GM21526 (cell line): ENCODE results near the gene SCGB3A1.

Source experiments
- ATAC-seq: cut with Tn5 transposase; IDR thresholded peaks from one replicate; pipeline ENCODE4 v1.9.1; 2021; ENCODE audit warnings: moderate library complexity; ENCODE audit not compliant: unreplicated experiment, low FRiP score

The SCGB3A1 gene

DNA sequence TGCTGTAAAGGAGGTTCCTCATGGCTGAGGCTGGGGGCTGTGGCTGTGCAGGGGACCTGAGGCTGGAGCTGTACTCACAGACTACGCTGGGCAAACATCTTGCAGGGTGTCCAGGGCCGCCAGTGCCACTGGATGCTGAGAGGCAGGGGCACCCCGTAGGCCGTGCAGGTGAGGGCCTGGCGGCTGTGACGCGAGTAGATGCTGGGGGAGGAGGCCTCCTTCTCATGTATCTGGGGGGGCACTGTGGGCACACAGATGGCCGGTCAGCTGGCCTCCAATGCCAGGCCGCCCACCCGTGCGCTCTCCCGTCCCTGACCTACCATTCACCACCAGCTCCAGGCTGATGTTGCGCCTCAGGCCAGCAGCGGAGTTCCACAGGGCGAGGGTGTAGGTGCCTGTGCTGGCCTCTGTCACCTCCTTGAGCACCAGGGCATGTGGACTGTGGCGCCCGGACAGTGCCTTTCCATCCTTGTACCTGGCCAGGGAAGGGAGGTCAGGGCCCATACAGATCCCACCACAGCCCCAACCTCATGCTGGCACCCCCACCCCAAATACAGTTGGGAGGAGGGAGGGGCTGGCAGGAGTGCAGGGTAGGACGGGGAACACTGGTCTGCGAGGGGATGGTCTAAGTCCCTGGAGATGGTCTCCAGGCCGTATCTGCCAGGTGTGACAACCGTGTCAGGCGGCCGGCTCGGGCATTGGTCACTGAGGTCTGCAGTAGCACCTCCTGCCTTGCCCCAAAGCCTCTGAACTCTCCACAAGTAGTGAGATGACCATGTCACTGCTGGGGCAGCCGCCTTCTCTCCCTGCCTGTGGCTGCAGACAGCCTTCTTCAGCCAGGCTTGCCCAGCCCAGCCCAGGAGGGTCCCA, 34.7 kb upstream of the SCGB3A1 start:
- ATAC-seq, result no peak

DNA sequence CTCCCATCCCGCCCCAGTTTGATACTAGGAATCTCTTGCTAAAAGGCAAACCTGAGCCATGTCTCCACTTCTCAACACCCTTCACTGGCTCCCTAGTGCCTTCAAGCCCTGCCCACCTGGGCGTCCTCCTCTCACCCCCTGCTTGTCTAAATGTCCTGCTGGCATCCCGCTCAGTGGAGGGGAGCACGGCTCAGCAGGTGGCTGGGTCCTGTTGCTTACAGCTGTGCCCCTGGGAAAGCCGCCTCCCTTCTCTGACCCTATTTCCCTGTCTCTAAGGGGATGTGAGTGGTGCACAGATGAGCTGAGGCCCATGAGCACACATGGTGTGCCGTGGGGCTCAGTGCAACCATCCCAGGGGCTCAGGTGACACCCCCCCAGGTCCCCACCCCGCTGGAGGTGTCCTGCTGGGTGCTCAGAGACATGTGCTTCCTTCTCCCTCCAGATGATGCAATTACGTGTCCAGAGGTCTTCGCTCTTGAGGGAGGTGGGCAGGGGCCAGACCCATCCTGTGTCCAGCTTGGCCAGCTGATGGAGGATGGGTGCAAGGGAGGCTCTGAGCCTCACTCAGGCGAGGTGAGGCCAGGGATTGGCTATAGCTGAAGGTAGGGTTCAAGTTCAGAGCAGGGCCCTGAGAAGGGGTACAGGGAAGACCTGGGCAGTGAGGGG, 34.0 kb upstream of the SCGB3A1 start:
- ATAC-seq, result no peak

DNA sequence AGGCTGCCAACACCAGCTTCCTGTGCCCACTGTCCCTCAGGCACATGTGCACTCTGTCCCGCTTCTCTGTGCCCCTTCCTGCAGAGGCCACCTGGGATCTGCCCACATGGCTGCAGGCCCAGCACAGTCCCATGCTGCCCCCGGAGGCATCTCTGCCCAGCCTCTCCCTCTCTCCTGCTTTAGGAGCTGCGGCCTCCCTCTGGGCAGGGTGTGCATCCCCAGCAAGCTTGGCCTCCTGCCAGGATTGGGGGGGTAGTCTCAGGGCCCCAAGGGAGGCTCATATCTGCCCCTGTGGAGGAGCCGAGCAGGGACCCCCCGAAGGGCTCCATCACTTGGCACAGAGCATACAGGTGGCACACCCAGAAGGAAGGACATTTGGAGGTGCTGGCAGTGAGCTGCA, 33.3 kb upstream of the SCGB3A1 start:
- ATAC-seq, result no peak

DNA sequence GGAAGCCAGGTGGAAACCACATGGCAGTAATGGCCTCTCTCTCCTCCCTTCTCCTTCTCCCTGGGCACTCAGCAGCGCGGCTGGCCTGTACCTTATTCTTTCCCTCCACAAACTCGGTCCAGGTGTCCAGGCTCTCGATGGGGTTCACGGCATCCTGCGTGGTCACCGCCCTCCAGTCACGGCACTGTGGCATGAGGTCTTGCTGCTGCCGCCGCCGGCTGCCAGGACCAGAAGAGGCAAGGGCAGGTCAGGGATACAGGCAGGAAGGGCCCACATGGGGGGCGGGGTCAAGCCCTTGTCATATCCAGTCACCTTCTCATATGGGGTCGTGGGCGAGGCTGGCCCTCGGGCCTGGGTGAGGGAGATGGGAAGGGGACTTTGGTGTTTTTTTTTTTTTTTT, 32.5 kb upstream of the SCGB3A1 start:
- no peak for ATAC-seq

DNA sequence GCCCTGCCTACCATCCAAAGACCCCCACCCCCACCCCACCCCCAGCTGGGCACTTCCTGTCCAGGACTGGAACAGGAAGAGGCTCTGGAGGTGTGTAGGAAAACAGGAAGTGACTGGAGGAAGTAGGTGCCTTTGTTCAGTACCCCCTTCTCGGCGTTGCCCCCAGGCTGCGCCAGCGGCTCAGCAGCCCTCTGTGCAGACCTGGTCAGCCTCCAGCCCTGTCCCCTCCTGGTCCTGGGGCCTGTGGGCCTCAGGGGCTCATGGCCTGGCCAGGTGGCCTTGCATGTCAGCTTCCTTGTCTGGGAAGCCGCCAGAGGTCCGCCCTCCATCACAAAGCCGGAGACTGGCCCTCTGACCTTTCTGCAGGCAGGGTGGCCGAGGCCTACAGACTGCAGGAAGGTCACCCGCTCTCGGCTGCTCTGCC, 32.1 kb upstream of the SCGB3A1 start:
- ATAC-seq, result no peak

DNA sequence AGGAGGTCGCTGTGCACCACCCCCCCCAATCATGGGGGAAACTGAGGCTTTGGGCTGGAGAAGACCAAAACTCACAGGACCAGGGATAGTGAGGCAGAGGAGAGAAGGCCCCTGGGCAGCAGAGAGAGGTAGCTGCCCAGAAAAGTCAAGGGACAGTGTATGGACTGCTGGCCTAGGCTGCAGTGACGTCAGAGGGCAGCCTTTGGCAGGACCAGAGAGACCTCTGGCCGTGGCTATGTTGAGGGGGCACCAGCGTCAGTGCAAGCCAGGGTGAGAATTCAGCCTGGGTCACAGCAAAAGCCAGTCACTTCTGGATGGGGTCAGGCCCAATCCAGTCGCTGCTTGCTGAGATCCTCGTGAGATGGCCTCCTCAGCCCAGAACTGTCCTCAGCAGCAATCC, 31.6 kb upstream of the SCGB3A1 start:
- ATAC-seq, result no peak

DNA sequence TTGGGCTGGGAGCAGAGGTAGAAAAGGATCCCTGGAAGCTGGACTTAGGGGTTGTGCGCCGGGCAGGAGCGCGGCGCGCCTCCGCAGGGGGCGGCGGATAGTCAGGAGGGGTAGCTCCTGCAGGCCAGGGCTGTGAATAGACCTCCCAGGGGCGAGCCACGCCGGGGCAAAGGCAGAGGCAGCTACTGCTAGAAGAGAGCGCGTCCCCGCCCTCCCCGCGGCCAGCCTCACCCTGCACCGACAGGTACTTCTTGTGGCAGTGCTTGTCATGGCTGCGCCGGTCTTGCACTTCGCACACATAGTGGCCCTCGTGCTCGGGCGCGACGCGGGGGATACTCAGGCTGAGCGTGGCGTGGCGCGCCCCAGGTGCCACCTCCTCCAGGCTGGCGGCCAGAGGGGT, 30.0 kb upstream of the SCGB3A1 start:
- ATAC-seq, result no peak

DNA sequence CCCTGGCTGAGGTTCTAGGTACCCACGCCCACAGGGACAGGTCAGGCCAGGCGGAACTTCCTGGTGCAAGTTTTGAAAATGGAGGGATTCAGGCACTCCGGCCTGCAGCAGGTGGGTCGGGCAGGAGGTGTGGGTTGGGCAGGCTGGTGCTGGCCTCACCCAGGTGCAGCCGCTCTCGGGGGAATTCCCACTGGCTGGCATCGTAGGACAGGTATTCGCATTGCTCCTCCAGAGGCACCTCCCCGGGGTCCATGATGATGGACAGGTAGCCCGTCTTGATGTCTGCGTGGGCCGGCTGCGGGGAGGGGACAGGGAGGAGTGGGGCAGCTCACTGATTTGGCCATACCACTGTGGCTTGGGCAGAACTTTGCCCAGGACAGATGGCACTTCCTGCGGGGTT, 28.7 kb upstream of the SCGB3A1 start:
- no peak for ATAC-seq

DNA sequence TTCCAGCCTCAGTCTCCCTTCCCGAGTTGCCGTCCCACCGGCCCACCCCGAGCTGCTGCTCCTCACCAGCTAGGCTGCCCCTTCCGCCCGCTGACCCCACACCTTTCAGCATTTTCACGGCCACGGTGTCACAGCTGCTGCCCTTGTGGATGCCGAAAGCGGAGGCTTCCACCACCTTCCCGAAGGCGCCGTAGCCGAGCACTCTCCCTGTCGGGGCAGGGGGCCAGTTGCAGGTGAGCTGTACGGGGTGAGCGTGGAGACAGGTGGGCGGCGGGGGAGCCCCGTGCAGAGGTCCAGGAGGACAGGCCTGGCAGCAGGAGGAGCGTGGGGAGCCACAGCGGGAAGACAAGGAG, 28.2 kb upstream of the SCGB3A1 start:
- no peak for ATAC-seq

DNA sequence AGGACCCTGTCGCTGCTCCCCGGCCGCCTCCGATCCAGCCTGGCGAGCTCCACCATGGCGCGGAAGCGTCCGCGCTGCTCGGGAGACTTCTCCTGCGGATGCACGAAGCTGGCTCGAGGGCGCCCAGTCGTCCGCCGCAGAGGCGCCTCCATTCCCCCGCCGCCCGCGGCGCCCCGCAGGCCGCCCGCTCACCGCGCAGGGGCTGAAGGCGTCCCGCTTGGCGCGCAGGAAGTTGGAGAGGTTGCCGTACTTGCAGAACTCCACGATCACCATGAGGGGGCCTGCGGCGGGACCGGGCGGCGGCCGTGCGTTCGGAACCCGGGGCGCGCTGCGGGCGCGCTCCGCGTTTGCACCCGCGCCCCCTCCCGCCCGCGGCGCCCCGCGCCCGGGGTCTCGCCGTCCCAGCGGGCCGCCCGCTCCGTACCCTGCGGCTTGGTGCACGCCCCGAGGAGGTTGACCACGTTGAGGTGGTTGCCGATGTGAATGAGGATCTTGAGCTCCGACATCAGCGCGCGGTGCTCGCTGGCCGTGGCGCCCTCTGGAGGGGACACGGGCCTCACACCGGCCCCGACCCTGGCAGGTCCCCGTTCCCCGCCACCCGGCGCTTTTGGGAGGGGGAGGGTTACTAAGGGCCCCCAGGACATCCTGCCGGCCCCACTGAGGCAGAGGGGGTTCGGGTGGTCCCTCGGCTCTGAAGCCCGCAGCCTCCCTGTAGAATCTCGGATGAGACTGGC, 27.7 kb upstream of the SCGB3A1 start:
- ATAC-seq, result peak; percentile 80

DNA sequence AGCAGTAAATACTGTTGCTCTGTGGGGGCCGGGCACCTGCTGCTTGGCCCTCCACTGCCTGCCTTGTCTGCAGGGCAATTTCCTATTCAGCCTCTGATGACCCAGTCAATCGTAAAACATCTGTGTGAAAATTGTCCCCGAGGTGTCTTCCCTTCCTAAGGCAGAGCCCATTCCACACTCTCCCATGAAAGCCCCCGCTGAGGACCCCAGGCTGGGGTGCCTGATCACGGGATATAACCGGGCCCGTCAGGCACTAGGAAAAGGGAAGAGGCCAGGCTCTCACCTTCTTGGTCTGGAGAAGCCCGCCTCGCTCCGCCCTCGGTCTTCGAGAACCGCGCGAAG, 27.2 kb upstream of the SCGB3A1 start:
- ATAC-seq, result no peak

DNA sequence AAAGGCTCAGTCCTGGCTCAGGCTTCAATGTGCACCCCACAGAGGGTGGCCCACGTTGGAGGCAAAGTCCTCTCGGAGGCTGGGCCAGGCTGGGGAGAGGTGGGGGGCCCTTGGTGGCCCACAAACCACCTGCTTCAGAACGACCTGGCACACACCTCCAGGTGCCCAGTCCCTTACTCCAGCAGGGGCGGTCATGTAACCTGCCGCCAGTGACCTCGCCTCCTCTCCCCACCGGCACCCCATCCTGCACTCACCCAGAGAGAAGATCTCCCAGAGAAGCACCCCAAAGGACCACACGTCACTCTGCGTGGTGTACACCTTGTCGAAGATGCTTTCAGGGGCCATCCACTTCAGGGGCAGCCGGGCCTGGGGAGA, 22.5 kb upstream of the SCGB3A1 start:
- ATAC-seq, result no peak

DNA sequence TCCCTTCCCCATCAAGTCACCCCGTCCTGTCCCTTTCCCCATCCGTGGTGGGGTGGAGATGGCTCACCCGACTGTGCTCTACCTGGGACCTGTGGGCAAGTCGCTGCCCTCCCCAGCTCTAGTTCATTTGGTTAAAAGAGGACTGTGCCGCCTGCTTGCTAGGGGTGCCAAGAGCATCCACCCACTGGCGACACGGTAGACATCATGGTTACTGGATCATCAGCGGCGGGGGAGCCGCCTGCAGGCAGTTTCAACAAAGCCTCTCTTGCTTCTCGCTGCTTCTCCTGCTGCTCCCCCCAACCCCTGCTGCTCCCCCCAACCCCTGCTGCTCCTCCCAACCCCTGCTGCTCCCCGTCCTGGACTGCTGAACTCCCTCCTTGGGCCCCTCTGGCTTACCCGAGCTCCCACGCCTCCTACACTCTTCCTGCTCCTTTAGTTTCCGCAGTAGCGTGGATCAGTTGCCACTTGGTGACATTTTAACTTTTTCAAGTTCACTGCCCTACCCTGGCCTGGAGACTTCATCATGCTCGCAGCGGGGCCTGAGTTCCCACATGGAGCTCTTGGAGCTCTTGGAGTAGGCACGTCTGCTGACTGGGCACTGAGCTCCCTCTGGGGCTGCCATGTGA, 22.0 kb upstream of the SCGB3A1 start:
- no peak for ATAC-seq

DNA sequence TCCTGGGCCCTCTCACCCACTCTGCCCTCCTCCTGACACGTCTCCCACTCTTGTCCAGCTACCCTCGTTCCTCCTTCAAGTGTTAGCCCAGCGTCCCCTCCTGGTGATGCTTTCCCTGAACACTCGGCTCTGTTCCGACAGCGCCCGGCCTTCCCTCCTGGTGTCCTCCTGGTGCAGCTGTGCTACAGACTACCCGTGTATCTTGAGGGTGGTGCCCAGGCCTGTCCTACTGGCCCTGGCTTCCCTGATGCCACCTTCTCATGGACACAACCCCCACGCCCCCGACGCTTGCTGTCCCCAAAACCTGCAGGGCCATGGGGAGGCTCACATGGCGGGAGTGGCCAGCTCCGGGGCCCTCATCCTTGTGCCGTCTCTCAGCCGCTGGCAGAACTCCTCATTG, 21.4 kb upstream of the SCGB3A1 start:
- no peak for ATAC-seq

DNA sequence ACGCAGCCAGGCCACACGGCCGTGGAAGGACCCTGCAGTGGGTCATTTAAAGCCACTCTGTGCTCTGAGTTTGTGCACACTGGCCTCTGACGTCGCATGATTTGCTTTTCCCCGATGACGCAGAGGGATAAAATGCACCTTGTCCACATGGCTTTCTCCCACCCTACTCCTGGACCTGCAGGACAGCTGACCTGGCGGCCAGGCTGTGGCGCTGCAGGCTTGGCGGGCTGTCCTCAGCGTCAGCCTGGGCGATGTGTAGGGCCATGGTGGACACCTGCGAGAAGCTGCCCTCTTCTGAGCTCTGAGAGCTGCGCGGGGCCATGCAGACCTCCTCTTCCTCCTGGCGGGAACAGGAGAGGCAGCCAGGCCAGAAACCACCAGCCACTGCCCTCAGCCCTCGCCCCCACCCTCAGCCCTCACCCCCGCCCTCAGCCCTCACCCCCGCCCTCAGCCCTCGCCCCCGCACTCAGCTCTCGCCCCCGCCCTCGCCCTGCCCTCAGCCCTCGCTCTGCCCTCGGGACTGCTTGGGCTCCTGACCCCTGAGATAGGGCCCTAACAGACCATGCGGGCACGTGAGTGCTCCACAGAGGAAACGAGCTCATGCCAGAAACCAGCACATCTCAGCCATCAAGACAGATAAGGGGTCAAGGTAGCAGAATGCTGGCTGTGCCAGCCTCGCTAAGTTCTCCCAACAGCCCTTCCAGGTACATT, 20.0 kb upstream of the SCGB3A1 start:
- no peak for ATAC-seq

DNA sequence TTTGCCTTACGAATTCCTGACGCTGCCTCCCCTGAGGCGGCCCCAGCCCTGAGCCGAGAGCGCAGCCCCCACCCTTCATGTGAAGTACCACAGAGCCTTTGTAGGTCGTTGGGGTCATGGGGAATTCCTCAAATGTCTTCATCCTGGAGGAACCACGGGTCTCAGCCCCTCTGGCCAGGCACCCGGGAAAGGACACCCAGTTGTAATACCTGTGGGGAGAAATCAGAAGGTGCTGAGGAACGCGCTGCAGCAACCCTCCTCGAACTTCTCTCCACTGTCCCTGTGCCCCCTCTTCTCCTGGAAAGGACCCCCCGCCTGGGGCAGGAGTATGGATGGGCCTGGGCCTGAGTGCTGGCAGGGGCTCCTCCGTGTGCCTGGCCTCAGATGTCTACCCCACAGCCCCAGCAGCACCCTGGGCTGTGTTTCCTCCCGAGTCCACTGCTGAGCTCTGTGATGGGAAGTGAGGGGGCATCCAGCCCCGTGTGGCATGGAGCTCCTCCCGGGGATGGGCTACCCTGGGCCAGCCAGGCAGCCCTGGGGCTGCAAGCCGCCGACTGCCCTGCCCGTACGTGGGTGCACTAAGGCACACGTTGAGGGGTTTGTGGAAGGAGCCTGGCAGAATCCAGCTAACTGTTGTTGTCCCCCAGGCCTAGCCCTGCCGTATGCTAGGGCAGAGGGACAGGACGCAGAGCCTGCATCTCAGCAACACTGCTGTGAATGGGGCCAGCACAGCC, 18.7 kb upstream of the SCGB3A1 start:
- no peak for ATAC-seq

DNA sequence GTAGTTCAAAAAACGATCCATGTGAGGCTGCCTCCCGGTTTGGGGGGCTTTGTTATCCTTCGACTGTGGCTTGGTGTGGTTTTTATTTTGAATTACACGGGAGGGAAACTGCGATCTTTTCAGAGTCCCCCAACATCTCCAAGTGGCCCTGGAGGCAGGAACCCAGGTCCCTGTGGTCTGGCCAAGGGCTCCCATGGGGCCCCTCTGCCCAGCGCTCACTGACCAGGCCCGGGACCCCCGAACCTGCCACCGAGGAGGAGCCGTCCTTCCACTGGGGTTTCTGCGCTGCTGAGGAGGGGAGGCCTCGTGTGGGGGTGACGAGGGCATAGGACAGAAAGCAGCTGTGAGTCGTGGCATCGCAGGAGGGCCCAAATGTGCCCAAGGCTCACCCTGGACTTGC, 18.1 kb upstream of the SCGB3A1 start:
- ATAC-seq, result no peak

DNA sequence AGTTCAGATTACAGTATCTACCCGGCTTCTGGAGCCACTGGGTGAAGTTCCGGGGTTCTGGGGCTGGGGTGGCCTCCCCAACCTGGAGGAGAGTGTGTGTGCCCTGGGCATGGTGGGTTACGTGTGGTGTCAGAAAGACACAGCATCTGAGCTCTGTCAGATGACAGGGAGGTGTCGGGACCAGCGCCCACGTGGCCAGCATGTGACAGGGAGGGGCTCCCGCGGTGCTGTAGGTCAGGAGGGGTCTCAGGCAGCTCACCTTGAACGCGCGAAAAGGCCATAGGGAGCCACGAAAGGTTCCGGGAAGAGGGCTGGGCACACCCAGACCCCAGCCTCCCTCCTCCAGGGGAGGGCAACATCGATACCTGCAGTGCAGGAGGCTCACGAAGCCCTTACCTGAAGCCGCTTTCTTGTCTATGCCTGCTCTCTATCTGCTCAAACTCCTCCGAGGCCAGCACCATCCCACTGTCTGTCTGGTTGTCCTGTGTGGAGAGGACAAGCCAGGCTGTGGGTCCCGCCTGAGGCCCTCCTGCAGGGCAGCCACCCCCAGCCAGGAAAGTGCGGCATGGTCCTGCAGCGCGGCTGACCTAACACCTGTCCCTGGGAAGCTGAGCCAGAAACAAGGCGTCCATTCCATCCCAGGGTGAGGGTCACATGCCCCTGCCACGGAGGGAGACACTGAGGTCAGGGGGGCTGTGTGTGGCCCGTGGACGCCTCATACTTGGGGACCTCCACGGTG, 17.4 kb upstream of the SCGB3A1 start:
- ATAC-seq, result no peak

DNA sequence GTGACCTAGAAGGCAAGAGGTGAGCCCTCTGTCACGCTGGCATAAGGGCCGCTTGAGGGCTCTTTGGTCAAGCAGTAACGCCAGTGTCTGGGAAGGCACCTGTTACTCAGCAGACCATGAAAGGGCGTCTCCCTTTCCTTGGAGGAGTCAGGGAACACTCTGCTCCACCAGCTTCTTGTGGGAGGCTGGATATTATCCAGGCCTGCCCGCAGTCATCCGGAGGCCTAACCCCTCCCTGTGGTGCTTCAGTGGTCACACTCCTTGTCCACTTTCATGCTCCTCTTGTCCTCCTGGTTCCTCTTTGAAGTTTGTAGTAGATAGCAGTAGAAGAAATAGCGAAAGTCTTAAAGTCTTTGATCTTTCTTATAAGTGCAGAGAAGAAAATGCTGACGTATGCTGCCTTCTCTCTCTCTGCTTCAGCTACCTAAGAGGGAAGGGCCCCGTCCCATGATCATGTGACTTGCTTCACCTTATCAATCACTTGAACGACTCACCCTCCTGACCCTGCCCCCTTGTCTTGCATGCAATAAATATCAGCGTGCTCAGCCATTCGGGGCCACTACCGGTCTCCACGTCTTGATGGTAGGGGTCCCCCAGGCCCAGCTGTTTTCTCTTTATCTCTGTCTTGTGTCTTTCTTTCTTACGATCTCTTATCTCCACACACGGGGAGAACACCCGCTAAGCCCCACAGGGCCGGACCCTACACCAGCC, 16.7 kb upstream of the SCGB3A1 start:
- no peak for ATAC-seq
